Measurements from ENCODE around the gene KLRF2.

KLRF2 gene

GRCh38 chr12:9848899-9849298, 32.4 kb upstream of the KLRF2 start:
- Histone ChIP-seq H3K79me2 (ENCODE audit: insufficient read depth, low read length) (peaks cover 6% of the 10 kb centered on the region), H3K4me2 (ENCODE audit: low read depth, low read length, poor library complexity, severe bottlenecking) (no peak overlapping the region), H3K4me1 (ENCODE audit: insufficient read depth, low read length, poor library complexity, severe bottlenecking) (peaks cover under 1% of the 10 kb centered on the region), H3K27me3 (ENCODE audit: insufficient read depth, low read length, poor library complexity, severe bottlenecking) (no peaks in the 10 kb centered on the region), H3K9ac (ENCODE audit: low read depth, low read length, poor library complexity, severe bottlenecking) (no peak overlapping the region), H2AFZ (ENCODE audit: low read length) (no peak overlapping the region), H3F3A (ENCODE audit: low read depth) (no peaks in the 10 kb centered on the region), H3K9me2 (replicated peaks; ENCODE audit: low read depth, low read length) (no peaks in the 10 kb centered on the region), H3K4me3 (ENCODE audit: low read length, poor library complexity, severe bottlenecking) (no peak overlapping the region), H3K36me3 (ENCODE audit: insufficient read depth, low read length) (peaks cover 24% of the 10 kb centered on the region), H4K20me1 (ENCODE audit: insufficient read depth, low read length, poor library complexity, severe bottlenecking) (no peaks in the 10 kb centered on the region), H3K9me3 (ENCODE audit: insufficient read depth, low read depth, low read length) (no peaks in the 10 kb centered on the region)
- TF ChIP-seq EZH2phosphoT487 (IDR thresholded peaks at IDR 0.05; ENCODE audit: borderline replicate concordance): no peak
- TF ChIP-seq, protein P1, sequence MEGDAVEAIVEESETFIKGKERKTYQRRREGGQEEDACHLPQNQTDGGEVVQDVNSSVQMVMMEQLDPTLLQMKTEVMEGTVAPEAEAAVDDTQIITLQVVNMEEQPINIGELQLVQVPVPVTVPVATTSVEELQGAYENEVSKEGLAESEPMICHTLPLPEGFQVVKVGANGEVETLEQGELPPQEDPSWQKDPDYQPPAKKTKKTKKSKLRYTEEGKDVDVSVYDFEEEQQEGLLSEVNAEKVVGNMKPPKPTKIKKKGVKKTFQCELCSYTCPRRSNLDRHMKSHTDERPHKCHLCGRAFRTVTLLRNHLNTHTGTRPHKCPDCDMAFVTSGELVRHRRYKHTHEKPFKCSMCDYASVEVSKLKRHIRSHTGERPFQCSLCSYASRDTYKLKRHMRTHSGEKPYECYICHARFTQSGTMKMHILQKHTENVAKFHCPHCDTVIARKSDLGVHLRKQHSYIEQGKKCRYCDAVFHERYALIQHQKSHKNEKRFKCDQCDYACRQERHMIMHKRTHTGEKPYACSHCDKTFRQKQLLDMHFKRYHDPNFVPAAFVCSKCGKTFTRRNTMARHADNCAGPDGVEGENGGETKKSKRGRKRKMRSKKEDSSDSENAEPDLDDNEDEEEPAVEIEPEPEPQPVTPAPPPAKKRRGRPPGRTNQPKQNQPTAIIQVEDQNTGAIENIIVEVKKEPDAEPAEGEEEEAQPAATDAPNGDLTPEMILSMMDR (conservative IDR thresholded peaks at IDR 0.05; ENCODE audit: low read length): no peak

DNA sequence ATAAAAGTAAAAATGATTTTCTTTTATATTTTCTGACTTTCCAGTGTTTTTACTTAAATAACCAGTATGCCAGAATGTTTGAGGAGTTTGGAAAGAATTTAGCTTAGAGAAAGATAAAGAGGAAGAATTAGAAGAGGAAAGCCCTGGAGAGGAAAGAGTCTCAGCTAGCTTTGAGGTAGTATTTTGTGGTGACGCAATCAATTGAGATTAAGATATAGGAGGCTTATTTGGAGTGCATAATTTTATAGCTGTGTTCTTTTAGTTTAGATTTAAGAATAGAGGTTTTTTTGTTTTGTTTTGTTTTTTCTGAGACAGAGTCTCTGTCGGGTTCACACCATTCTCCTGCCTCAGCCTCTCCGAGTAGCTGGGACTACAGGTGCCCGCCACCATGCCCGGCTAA, 30.2 kb upstream of the KLRF2 start:
- Histone ChIP-seq H3K27me3 (ENCODE audit: insufficient read depth, low read length, poor library complexity, severe bottlenecking) (no peaks in the 10 kb centered on the region), H3K4me2 (ENCODE audit: low read depth, low read length, poor library complexity, severe bottlenecking) (no peak overlapping the region), H3K79me2 (ENCODE audit: insufficient read depth, low read length) (peaks cover 27% of the 10 kb centered on the region), H2AFZ (ENCODE audit: low read length) (no peak overlapping the region), H3K9ac (ENCODE audit: low read depth, low read length, poor library complexity, severe bottlenecking) (no peak overlapping the region), H3K9me2 (replicated peaks; ENCODE audit: low read depth, low read length) (no peaks in the 10 kb centered on the region), H3K36me3 (ENCODE audit: insufficient read depth, low read length) (peaks cover 42% of the 10 kb centered on the region), H3K4me1 (ENCODE audit: insufficient read depth, low read length, poor library complexity, severe bottlenecking) (peaks cover 9% of the 10 kb centered on the region), H4K20me1 (ENCODE audit: insufficient read depth, low read length, poor library complexity, severe bottlenecking) (no peaks in the 10 kb centered on the region), H3K9me3 (ENCODE audit: insufficient read depth, low read depth, low read length) (no peaks in the 10 kb centered on the region), H3F3A (ENCODE audit: low read depth) (no peaks in the 10 kb centered on the region), H3K4me3 (ENCODE audit: low read length, poor library complexity, severe bottlenecking) (no peak overlapping the region)
- TF ChIP-seq, protein P1 (conservative IDR thresholded peaks at IDR 0.05; ENCODE audit: low read length): no peak
- TF ChIP-seq EZH2phosphoT487 (IDR thresholded peaks at IDR 0.05; ENCODE audit: borderline replicate concordance): no peak

DNA sequence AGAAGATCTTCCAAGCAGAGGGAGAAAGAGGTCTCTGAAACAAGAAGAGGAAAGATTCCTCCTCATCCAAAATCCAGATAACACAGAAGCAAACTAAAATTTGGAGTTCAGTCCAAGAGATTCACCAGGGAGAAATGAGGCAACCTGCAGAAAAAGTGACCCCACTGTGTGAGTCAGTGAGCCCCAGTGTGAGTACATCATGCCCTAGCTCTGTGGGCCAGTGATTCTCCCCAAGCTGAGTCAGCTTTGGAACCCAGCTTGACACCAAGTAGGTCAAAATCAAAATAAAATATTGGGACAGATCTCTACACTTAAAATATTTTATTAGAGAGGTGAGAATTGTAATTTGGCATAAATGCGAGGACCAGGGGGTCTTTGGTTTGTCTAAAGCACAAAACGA, 29.4 kb upstream of the KLRF2 start:
- Histone ChIP-seq H3K4me3 (ENCODE audit: low read length, poor library complexity, severe bottlenecking) (no peak overlapping the region), H3K4me2 (ENCODE audit: low read depth, low read length, poor library complexity, severe bottlenecking) (no peak overlapping the region), H3K4me1 (ENCODE audit: insufficient read depth, low read length, poor library complexity, severe bottlenecking) (peaks cover 18% of the 10 kb centered on the region), H3K27me3 (ENCODE audit: insufficient read depth, low read length, poor library complexity, severe bottlenecking) (no peaks in the 10 kb centered on the region), H3K9ac (ENCODE audit: low read depth, low read length, poor library complexity, severe bottlenecking) (no peak overlapping the region), H3K9me3 (ENCODE audit: insufficient read depth, low read depth, low read length) (no peaks in the 10 kb centered on the region), H3F3A (ENCODE audit: low read depth) (no peaks in the 10 kb centered on the region), H3K79me2 (ENCODE audit: insufficient read depth, low read length) (peaks cover 36% of the 10 kb centered on the region), H2AFZ (ENCODE audit: low read length) (no peak overlapping the region), H4K20me1 (ENCODE audit: insufficient read depth, low read length, poor library complexity, severe bottlenecking) (no peaks in the 10 kb centered on the region), H3K36me3 (ENCODE audit: insufficient read depth, low read length) (peaks cover 50% of the 10 kb centered on the region), H3K9me2 (replicated peaks; ENCODE audit: low read depth, low read length) (no peaks in the 10 kb centered on the region)
- no peak for TF ChIP-seq EZH2phosphoT487 (IDR thresholded peaks at IDR 0.05; ENCODE audit: borderline replicate concordance)
- TF ChIP-seq, protein P1 (conservative IDR thresholded peaks at IDR 0.05; ENCODE audit: low read length): no peak
